PFSK-1 (cell line): Measurements from ENCODE around the gene MLN.

Experiments used
- FOXP2 ChIP-seq: optimal IDR thresholded peaks from 2 replicates; pipeline ENCODE3; 2011; ENCODE audit warnings: borderline replicate concordance, control low read depth, inconsistent platforms; ENCODE audit not compliant: insufficient read depth; ENCODE audit errors: extremely low read length, extremely low read depth
- POLR2AphosphoS5 ChIP-seq: IDR thresholded peaks from 2 replicates; pipeline ENCODE4 v1.6.1; 2012; ENCODE audit warnings: low read depth, mild to moderate bottlenecking, control low read depth, low read length, moderate library complexity
- SIN3A ChIP-seq: IDR thresholded peaks from 2 replicates; pipeline ENCODE4 v1.6.1; 2012; ENCODE audit warnings: mild to moderate bottlenecking, low read length, moderate library complexity, borderline replicate concordance; ENCODE audit not compliant: insufficient read depth
- TAF1 ChIP-seq: IDR thresholded peaks from 2 replicates; pipeline ENCODE4 v1.6.1; 2012; ENCODE audit warnings: low read length, control low read depth, borderline replicate concordance; ENCODE audit not compliant: insufficient read depth
- TF ChIP-seq, protein P1 (sequence below), 2 experiments: IDR thresholded peaks; 2 replicates each; pipeline versions ENCODE4 v1.6.1 to v1.8.0; 2011 to 2012; ENCODE audit warnings: low read depth in 2 of 2, low read length in 2 of 2, control low read depth in 1 of 2, inconsistent platforms in 1 of 2, mild to moderate bottlenecking in 1 of 2, moderate library complexity in 1 of 2; ENCODE audit not compliant: insufficient read depth in 1 of 2

MLN gene

DNA sequence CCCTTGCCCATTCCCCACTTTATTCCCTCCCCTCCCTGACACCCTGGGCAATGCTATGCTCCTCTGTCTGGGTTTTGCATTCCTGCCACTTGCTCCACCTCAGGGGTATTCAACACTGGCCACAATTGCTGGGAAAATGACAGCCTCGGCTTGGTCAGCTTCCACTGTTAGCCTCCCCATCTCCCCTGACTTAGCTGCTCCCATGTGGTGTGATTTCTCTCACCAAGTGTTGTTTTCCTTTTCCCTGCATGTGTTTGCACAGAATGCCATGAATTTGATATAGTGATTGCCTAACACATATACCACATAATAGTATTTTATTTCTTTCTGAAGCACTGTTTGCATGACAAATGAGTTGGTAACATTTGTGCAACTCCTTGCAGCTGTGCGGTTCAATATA is 13.4 kb downstream of the MLN start:
- TF ChIP-seq SIN3A (no peak), FOXP2 (no peak)
- TF ChIP-seq, protein P1, sequence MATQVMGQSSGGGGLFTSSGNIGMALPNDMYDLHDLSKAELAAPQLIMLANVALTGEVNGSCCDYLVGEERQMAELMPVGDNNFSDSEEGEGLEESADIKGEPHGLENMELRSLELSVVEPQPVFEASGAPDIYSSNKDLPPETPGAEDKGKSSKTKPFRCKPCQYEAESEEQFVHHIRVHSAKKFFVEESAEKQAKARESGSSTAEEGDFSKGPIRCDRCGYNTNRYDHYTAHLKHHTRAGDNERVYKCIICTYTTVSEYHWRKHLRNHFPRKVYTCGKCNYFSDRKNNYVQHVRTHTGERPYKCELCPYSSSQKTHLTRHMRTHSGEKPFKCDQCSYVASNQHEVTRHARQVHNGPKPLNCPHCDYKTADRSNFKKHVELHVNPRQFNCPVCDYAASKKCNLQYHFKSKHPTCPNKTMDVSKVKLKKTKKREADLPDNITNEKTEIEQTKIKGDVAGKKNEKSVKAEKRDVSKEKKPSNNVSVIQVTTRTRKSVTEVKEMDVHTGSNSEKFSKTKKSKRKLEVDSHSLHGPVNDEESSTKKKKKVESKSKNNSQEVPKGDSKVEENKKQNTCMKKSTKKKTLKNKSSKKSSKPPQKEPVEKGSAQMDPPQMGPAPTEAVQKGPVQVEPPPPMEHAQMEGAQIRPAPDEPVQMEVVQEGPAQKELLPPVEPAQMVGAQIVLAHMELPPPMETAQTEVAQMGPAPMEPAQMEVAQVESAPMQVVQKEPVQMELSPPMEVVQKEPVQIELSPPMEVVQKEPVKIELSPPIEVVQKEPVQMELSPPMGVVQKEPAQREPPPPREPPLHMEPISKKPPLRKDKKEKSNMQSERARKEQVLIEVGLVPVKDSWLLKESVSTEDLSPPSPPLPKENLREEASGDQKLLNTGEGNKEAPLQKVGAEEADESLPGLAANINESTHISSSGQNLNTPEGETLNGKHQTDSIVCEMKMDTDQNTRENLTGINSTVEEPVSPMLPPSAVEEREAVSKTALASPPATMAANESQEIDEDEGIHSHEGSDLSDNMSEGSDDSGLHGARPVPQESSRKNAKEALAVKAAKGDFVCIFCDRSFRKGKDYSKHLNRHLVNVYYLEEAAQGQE (IDR thresholded peaks at IDR 0.05; ENCODE audit: insufficient read depth in 1 of 2, low read depth in 2 of 2, low read length in 2 of 2): no peak

- no peak for TF ChIP-seq FOXP2
These were observed 14.3 kb downstream of the MLN start for GRCh38 chr6:33789550-33789895.

DNA sequence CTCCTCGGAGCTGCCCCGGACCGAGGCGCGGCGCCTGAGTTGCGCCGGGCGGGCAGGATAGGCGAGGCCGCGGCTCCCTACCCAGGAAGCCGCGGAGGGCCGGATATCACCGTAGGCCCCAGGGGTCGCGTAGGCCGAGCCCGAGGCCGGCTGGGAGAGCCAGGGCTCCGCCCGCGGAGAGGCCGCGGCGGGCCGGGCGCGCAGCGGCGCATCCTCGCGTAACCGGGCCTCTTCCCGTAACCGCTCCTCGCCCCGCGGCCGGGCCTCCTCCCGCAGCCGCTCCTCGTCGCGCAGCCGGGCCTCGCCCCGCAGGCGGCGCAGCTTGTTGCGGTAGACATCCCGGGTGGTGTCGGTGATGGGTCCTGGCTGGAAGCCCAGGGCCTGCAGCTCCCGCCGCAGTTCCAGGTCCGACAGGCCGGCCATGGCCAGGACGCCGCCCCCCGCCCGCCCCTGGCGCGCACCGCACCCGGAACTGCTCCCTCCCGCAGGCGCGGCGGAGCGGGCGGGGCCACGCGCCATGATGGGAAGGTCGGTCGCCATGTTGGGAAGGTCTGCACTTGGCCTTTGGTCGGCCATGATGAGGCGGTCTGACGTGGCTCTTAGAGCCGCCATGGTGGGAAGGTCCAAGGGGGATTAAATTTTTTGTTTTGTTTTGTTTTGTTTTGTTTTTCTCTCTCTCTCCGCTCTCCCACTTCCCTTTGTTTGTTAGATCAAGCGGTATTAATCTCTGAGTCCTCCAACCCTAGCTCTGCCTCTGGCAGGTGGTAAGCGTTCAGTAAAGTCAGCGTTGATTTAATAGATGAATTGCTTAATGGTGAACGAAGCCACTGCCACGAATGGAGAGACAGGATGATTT is 14.9 kb downstream of the MLN start, which contains the start of gene LEMD2:
Gene LEMD2, minus strand, starts transcription at position 437 of the 856 bp plus-strand sequence. Its CDS starts 14 bp downstream, at position 423.
- peak; percentile 28; the same call in 1 of the 2 replicates for TF ChIP-seq SIN3A
- TF ChIP-seq, protein P1 (IDR thresholded peaks at IDR 0.05; ENCODE audit: insufficient read depth in 1 of 2, low read depth in 2 of 2, low read length in 2 of 2): peak; percentile 21 to 29; a peak in 1 of 4 replicates
- TF ChIP-seq FOXP2: peak; percentile 89
- peak; percentile 89 for TF ChIP-seq TAF1
- peak; percentile 75; the same call in 1 of the 2 replicates for TF ChIP-seq POLR2AphosphoS5

DNA sequence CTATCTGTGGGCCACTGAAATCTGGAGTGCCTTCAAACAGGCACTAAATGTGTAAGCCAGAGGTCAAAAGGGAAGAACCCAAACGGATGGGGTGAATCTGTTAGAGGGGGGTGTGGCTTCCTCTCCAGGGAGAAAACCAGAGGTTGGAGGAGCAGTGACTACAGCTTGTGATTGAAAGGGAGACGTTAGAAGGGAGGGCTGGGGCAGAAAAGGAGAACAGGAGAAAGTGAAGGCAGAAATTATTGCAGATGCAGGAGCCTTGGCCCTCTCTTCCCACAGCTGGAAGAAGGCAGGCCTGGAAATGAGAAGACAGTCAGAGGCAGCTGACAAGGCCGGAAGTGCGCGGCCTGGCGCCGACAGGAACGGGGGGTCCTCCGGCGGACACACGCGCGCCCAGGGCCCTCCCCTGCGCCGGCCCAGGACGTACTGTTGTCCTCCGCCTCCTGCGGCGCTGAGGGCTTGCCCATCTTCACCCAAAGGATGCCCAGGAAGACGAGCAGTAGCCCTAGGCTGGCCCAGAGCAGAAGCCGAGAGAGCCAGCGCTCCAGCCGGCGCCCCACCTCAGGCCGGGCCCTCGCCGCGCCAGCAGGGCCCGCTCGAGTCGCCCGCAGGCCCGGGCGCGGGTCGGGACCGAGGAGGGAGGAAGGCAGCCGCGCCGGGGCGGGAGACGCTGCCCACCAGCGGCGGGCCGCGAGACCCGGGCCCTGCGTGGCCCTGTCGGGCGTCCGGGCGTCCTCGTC is 15.7 kb downstream of the MLN start:
- TF ChIP-seq TAF1 (no peak), SIN3A (peak; percentile 67; the same call in 1 of the 2 replicates), FOXP2 (peak; percentile 38), POLR2AphosphoS5 (peak; percentile 57)
- TF ChIP-seq, protein P1 (IDR thresholded peaks at IDR 0.05; ENCODE audit: insufficient read depth in 1 of 2, low read depth in 2 of 2, low read length in 2 of 2): peak in 1 of 2 experiments; percentile 30; a peak in 1 of 4 replicates

DNA sequence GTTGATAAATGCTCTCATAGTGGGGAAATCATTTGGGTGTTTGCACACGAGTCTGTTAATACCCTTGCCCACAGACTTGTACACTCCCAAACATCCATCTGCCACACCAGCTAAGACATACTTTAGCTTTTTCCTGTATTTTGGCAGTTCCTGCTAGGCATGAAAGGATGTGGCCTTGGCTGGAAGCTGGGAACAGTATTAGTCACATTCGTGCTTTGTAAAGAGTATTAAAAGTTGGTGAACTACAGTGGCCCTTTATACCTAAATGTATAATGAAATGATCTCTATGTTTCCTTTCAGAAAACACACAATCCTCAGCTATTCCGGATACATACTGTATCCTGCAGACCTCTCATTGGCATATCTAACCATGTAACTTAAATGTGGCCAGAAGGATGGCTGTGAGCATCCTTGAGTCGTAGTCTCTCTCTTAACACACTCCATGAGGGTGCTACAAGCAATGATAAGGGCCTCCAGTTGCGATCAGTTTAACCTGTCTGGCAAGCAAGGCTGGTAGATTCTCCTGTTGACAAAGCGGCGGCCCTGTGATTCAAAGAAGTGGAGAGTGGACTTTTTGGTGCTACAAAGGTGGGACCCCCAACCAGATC is 16.4 kb downstream of the MLN start:
- no peak for TF ChIP-seq SIN3A
- no peak for TF ChIP-seq POLR2AphosphoS5
- TF ChIP-seq TAF1: peak; percentile 25; the same call in 1 of the 2 replicates
- TF ChIP-seq, protein P1 (IDR thresholded peaks at IDR 0.05; ENCODE audit: insufficient read depth in 1 of 2, low read depth in 2 of 2, low read length in 2 of 2): no peak
- TF ChIP-seq FOXP2: no peak
